Activated T-cell treated with anti-CD3 and anti-CD28 coated beads, Interleukin-2, amount 50 U/mL, for 1 hour (primary cell): ENCODE measurements around the gene CSNK1A1L.
"Not testable (repeated sequence)": the region's sequence is repeated elsewhere in the genome, so short reads cannot be mapped to it uniquely, and the experiment has no call there.

ENCODE experiments used
- DNase-seq: peaks from one replicate; pipeline ENCODE4 v3.0.0-alpha.2; 2020

CSNK1A1L gene

GRCh38 chr13:37102896-37103295, 2.6 kb downstream of the CSNK1A1L start:
- no peak for DNase-seq

- DNase-seq: no peak
These were observed 4.3 kb downstream of the CSNK1A1L start for GRCh38 chr13:37101201-37101600.

GRCh38 chr13:37100731-37101130, 4.7 kb downstream of the CSNK1A1L start:
- no peak for DNase-seq

- DNase-seq: no peak
These were observed 8.4 kb downstream of the CSNK1A1L start for GRCh38 chr13:37097076-37097475.

GRCh38 chr13:37094840-37095239, 10.6 kb downstream of the CSNK1A1L start:
- DNase-seq: no peak

- DNase-seq: no peak
These were observed 11.4 kb downstream of the CSNK1A1L start for GRCh38 chr13:37094099-37094498.

GRCh38 chr13:37091835-37092234, 13.6 kb downstream of the CSNK1A1L start:
- no peak for DNase-seq

- no peak for DNase-seq
These were observed 14.6 kb downstream of the CSNK1A1L start for GRCh38 chr13:37090912-37091311.

GRCh38 chr13:37089495-37089894, 16.0 kb downstream of the CSNK1A1L start:
- DNase-seq: no peak

- no peak for DNase-seq
These were observed 18.0 kb downstream of the CSNK1A1L start for GRCh38 chr13:37087486-37087885.

- no peak for DNase-seq
These were observed 19.9 kb downstream of the CSNK1A1L start for GRCh38 chr13:37085606-37086005.

GRCh38 chr13:37076818-37077217, 28.6 kb downstream of the CSNK1A1L start:
- no peak for DNase-seq

GRCh38 chr13:37075164-37075563, 30.3 kb downstream of the CSNK1A1L start:
- DNase-seq: no peak

- no peak for DNase-seq
These were observed 30.8 kb downstream of the CSNK1A1L start for GRCh38 chr13:37074703-37075102.

- DNase-seq: no peak
These were observed 33.4 kb downstream of the CSNK1A1L start for GRCh38 chr13:37072024-37072423.

GRCh38 chr13:37070956-37071355, 34.5 kb downstream of the CSNK1A1L start:
- no peak for DNase-seq

GRCh38 chr13:37070145-37070695, 35.2 kb downstream of the CSNK1A1L start:
- no peak for DNase-seq

GRCh38 chr13:37069597-37070103, 35.8 kb downstream of the CSNK1A1L start:
- DNase-seq: no peak

GRCh38 chr13:37068962-37069361, 36.5 kb downstream of the CSNK1A1L start:
- DNase-seq: no peak

- DNase-seq: no peak
These were observed 37.6 kb downstream of the CSNK1A1L start for GRCh38 chr13:37067874-37068273.

GRCh38 chr13:37065890-37066526, 39.5 kb downstream of the CSNK1A1L start:
- DNase-seq: no peak

- no peak for DNase-seq
These were observed 45.6 kb downstream of the CSNK1A1L start for GRCh38 chr13:37059848-37060192.

GRCh38 chr13:37058910-37059847, 46.3 kb downstream of the CSNK1A1L start, which contains the start of gene SUPT20H:
Gene SUPT20H (minus strand): TSS chr13:37059688. CDS start chr13:37051490, 8,198 bp downstream.
- DNase-seq: peak; percentile 96

GRCh38 chr13:37056228-37056627, 49.2 kb downstream of the CSNK1A1L start:
- DNase-seq: not testable (repeated sequence)
